T-helper 2 cell treated with Interferon-gamma antibody and Interleukin-4, amounts not matched to agents 100 ng/mL and 5 ng/mL, for 36 hours (primary cell): Measurements from ENCODE around the gene MRPL19. TPM values are rescaled to one million over a fixed set of nuclear protein-coding genes. Genes with fewer than 3 reads are reported as not detected.

Source experiments
- intact Hi-C: fragments of 100-400 bp; cut with micrococcal nuclease; formaldehyde crosslinking; loops from one replicate; pipeline ENCODE4 v1.15.1; 2023
- total RNA-seq: library from RNA; stranded (reverse); gene quantifications from 2 replicates; pipeline ENCODE4 v1.2.3, GENCODE V29; 2022

Gene MRPL19
- total RNA-seq, 1 donor from 2014 or later = 46.7 TPM

DNA sequence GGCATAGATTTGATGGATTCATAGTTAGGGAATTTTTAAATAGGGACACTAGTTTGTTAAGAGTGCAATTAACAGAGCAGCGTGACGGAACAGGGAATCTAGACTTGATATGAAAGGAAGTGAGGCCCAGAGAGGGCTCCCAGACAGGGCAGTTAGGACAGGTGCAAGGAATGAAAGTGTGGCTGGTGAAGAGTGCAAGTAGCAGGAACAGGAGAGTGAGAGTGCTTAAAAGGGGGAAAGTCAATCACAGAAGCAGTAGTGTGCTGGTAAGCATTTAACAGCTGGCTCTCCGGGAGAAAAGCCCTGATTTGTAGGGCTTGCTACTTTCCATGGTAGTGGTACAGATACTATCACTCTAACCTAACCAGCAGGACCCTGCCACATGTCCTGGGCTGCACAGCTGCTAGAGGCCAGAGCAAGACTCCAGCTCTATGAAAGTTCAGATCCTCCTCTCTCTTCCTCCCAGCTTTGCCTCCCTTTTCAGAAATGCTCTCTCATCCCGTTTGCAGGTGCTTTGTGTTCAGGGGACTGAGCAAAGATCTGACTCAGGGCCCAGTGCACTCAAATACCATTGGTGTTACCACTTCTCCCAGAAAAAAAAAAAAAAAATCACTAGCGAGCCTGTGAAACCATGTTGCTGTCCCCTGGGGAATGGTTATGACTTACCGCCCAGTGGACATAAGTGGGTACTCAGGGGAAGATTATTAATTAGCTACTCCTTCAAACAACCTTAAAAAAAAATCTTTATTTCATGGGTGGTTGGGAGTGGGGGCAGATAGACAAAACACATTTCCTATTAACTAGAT, 82.2 kb downstream of the MRPL19 start:
- intact Hi-C loops = no loop called here

DNA sequence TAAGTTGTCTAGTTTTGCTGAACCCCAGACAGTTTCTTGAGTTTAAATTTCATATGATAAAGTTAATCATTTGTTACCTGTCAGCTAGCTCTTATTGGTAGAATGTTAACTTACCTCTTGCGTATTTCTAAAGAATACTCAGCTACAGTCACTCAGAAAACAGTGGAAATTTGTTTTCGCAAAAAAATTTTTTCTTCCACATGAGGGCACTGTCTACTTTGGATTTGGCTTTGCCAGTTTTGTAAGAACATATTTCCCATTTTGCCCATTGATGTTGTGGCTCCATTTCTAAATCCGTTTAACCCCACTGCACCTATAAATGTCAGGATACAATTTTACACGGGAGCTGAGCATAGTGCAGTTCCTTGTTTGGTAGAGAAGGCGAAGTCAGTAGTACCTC, 83.3 kb downstream of the MRPL19 start:
- intact Hi-C loops = no loop called here

DNA sequence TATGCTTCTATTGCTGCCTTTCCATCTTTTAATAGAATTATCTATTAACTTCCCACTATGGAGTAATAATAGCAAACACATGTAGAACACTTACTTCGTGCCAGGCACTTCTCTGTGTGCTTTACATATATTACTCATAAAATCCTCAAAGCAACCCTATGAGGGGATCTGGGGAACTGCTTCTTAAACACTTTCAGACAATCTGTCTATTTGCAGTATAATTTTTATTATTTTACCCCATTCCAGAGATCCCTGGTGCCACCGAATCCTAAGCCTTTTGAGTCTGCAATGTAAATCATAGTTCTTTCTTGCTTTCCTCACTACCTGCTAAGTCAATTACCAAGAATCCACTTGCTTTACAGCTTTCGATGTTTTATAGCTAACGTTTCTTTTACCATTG, 89.7 kb downstream of the MRPL19 start:
- intact Hi-C loops = no loop called here

DNA sequence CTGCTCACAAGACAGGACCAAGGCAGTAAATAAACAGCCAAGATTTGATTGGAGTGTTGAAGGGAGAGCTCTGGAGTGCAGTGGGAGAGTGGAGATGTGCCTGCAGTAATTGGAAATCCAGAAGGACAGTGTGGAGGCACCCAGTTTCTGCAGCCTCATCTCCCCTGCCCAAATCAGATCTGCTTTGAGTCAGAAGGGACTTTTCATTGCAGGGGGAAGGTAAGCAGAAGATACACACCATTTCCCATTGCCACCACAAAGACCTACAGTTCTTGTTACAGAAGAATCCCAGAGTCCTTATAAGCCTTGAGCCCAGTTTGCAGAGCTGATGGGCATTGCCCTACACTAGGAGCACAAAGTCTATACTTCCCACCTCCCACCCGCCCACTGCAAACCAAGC, 91.4 kb downstream of the MRPL19 start:
- intact Hi-C loops = no loop called here

Other genes with a start within 250 kb of the MRPL19 start
- not detected in 2 replicates for gene EVA1A, start 85.8 kb upstream of the MRPL19 start, total RNA-seq
- gene GCFC2, start 64.1 kb downstream of the MRPL19 start, total RNA-seq = 19.9 and 24.8 TPM in 2 replicates